HCT116 (cell line): ENCODE data around the gene EXOSC6. TPM values are rescaled to one million over a fixed set of nuclear protein-coding genes. Genes with fewer than 3 reads are reported as not detected.
"Not testable (repeated sequence)": the region's sequence is repeated elsewhere in the genome, so short reads cannot be mapped to it uniquely, and the experiment has no call there.

ENCODE experiments used
- ATAC-seq: fragments of 200-7000 bp; cut with Tn5 transposase; 2 replicates; pipeline ENCODE4 v1.9.1; 2020; ENCODE audit warnings: mild to moderate bottlenecking, moderate library complexity
- BruUV-seq: library from RNA; stranded (reverse); fragments of 400-500 nt; replicated peaks from 2 replicates; lab custom pipeline; 2021; lab: Mats Ljungman, UMichigan
- CTCF ChIA-PET: fragments of 300-600 bp; sonication (Branson Sonifier 250); formaldehyde crosslinking; loops from one replicate; lab custom pipeline; 2021; ENCODE audit warnings: antibody characterized with exemption; lab: Charles Lee
- POLR2A ChIA-PET: fragments of 300-600, 350-600 bp; sonication (Branson Sonifier 250); formaldehyde crosslinking; loops from one replicate; lab custom pipeline; 2021; ENCODE audit warnings: antibody characterized with exemption; lab: Charles Lee
- RAD21 ChIA-PET, 2 experiments: fragments of 300-600 bp; sonication (Branson Sonifier 250); formaldehyde crosslinking; loops; one replicate each; lab custom pipeline; 2023; ENCODE audit warnings: low total read pairs in 2 of 2; ENCODE audit not compliant: uncharacterized antibody in 2 of 2, unreplicated experiment in 2 of 2, low non-redundant PET in 1 of 2; lab: Charles Lee
- DNase-seq: peaks from one replicate; pipeline ENCODE4 v3.0.0-alpha.2; 2010; ENCODE audit warnings: low read depth, low spot score
- H2AFZ ChIP-seq: fragments of 200-600 bp; shearing (Covaris generic), sonication (generic); 2 replicates; pipeline ENCODE4 v1.6.1; 2017; ENCODE audit warnings: low read depth, mixed run types, mixed read lengths, antibody characterized with exemption, low read length; ENCODE audit not compliant: poor library complexity, severe bottlenecking
- H3K27ac ChIP-seq: 2 replicates; pipeline ENCODE4 v1.5.1; 2012; ENCODE audit warnings: low read depth, low read length
- H3K27me3 ChIP-seq: fragments of 200-600 bp; sonication (generic); 2 replicates; pipeline ENCODE4 v1.6.1; 2016; ENCODE audit warnings: mixed run types, low read length, mixed read lengths; ENCODE audit not compliant: insufficient read depth
- H3K36me3 ChIP-seq, 2 experiments: fragments of 200-500 bp in 1 of 2; fragments of 200-600 bp in 1 of 2; sonication (Bioruptor generic) in 1 of 2; sonication (generic) in 1 of 2; 2 replicates each; pipeline versions ENCODE4 v1.5.1 to v1.6.1; 2014 to 2016; ENCODE audit warnings: low read length in 2 of 2, inconsistent platforms in 1 of 2, mixed read lengths in 1 of 2, mixed run types in 1 of 2; ENCODE audit not compliant: insufficient read depth in 2 of 2, control insufficient read depth in 1 of 2
- H3K4me1 ChIP-seq, 2 experiments: fragments of 200-600 bp in 1 of 2; sonication (generic) in 1 of 2; 2 replicates each; pipeline versions ENCODE4 v1.5.1 to v1.6.1; 2012 to 2017; ENCODE audit warnings: low read length in 2 of 2, inconsistent platforms in 1 of 2, mild to moderate bottlenecking in 1 of 2, mixed read lengths in 1 of 2, mixed run types in 1 of 2, moderate library complexity in 1 of 2; ENCODE audit not compliant: insufficient read depth in 2 of 2, control insufficient read depth in 1 of 2
- H3K4me2 ChIP-seq: fragments of 200-600 bp; sonication (generic); 2 replicates; pipeline ENCODE4 v1.6.1; 2017; ENCODE audit warnings: mixed run types, low read length, mixed read lengths
- H3K4me3 ChIP-seq, 2 experiments: fragments of 200-600 bp in 1 of 2; sonication (generic) in 1 of 2; replicated peaks in 1 of 2; 2 replicates each; pipeline ENCODE4 v1.5.1; 2011 to 2016; ENCODE audit warnings: low read length in 2 of 2, control low read depth in 1 of 2, low read depth in 1 of 2, mild to moderate bottlenecking in 1 of 2, mixed read lengths in 1 of 2, mixed run types in 1 of 2
- H3K79me2 ChIP-seq: fragments of 200-600 bp; sonication (generic); 2 replicates; pipeline ENCODE4 v1.6.1; 2017; ENCODE audit warnings: mild to moderate bottlenecking, mixed run types, low read length, moderate library complexity, mixed read lengths; ENCODE audit not compliant: insufficient read depth
- H3K9ac ChIP-seq: fragments of 200-600 bp; sonication (generic); 2 replicates; pipeline ENCODE4 v1.6.1; 2016; ENCODE audit warnings: low read length, mixed read lengths
- H3K9me2 ChIP-seq: fragments of 200-600 bp; sonication (generic), shearing (Covaris generic); 2 replicates; pipeline ENCODE4 v1.6.1; 2017; ENCODE audit warnings: mixed run types, mild to moderate bottlenecking, moderate library complexity; ENCODE audit not compliant: insufficient read depth
- H3K9me3 ChIP-seq, 2 experiments: fragments of 200-500 bp in 1 of 2; fragments of 200-600 bp in 1 of 2; sonication (Bioruptor generic) in 1 of 2; sonication (generic) in 1 of 2; 2 replicates each; pipeline ENCODE4 v1.6.1; 2014 to 2017; ENCODE audit warnings: low read length in 2 of 2, mixed read lengths in 2 of 2, inconsistent platforms in 1 of 2, low read depth in 1 of 2, mild to moderate bottlenecking in 1 of 2, mixed run types in 1 of 2, moderate library complexity in 1 of 2; ENCODE audit not compliant: control insufficient read depth in 1 of 2, insufficient read depth in 1 of 2
- H4K20me1 ChIP-seq: fragments of 200-600 bp; sonication (generic), shearing (Covaris generic); 2 replicates; pipeline ENCODE4 v1.6.1; 2017; ENCODE audit warnings: mixed run types, mild to moderate bottlenecking, moderate library complexity; ENCODE audit not compliant: insufficient read depth
- intact Hi-C: fragments of 100-400 bp; cut with micrococcal nuclease; formaldehyde crosslinking; loops from 2 replicates; pipeline ENCODE4 v1.10.0; 2022
- total RNA-seq: library from RNA; stranded (reverse); gene quantifications from one replicate; pipeline ENCODE4 v1.2.1, GENCODE V29; 2021; ENCODE audit not compliant: unreplicated experiment

The EXOSC6 gene
- total RNA-seq, 1 experiment from 2014 or later: 22.9 TPM

DNA sequence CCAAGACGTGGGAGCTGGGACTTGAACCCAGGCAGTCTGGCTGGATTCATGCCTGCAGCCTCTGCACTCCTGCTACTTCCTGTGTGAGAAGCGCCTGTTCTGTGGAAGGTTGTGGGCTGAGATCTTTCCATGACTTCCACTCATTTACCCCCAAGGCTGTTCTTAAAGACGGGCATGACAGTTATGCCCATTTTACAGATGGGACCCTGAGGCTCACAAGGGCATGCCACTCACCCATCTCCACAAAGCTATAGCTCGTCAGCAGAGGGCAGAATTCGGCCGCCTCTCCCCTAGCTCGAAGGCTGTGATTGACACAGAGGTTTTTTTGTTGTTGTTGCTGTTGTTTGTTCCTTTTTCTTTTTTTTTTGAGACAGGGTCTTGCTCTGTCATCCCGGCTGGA is 51.7 kb downstream of the EXOSC6 start:
- H3K4me2 ChIP-seq, H3K4me1 ChIP-seq, intact Hi-C loops, H3K9ac ChIP-seq, H3K27me3 ChIP-seq, H3K9me3 ChIP-seq, BruUV-seq, H3K79me2 ChIP-seq, DNase-seq, ATAC-seq, H2AFZ ChIP-seq, CTCF ChIA-PET, H3K9me2 ChIP-seq, H3K27ac ChIP-seq, H4K20me1 ChIP-seq, H3K36me3 ChIP-seq, POLR2A ChIA-PET, RAD21 ChIA-PET, H3K4me3 ChIP-seq: not testable (repeated sequence)

DNA sequence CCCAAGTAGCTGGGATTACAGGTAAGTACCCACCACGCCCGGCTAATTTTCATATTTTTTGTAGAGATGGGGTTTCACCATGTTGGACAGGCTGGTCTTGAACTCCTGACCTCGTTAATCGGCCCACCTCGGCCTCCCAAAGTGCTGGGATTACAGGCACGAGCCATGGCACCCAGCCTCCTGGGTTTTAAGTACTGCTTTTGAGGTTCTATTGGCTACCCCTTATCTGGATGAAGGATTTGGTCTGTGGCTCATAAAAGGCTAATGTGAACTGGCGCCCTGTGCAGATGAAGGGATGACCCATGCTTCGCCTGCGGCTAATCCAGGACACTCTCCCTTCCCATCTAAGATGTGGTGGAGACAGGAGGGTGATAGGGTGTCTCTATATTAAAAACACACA is 52.6 kb downstream of the EXOSC6 start:
- RAD21 ChIA-PET: not testable (repeated sequence)

DNA sequence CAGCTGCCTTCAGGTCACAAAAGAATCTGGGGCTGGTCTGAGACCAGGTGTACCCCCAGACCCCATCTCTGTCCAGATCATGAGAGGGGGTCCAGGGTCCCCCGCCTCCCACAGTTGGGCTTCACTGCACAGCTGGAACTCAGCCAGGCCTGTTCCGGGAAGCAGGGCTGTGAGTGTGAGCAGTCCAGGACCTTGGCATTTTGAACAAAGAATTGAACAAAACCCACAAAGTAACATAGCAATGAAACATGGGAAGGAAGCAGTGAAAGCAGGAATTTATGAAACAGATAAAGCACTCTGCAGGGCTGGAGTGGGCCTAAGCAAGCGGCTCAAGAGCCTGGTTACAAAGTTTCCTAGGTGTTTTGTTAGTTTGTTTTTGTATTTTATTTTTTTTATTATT is 53.1 kb downstream of the EXOSC6 start:
- H3K9ac ChIP-seq: not testable (repeated sequence)

More for the DNA sequence above, 52.6 kb downstream of the EXOSC6 start:
- CTCF ChIA-PET, H3K4me1 ChIP-seq, H3K9me3 ChIP-seq, H3K27ac ChIP-seq, BruUV-seq, H4K20me1 ChIP-seq, DNase-seq, H3K9ac ChIP-seq, H3K9me2 ChIP-seq, H3K27me3 ChIP-seq, intact Hi-C loops, POLR2A ChIA-PET, H3K4me2 ChIP-seq, H2AFZ ChIP-seq, H3K79me2 ChIP-seq, ATAC-seq, H3K4me3 ChIP-seq, H3K36me3 ChIP-seq: not testable (repeated sequence)

DNA sequence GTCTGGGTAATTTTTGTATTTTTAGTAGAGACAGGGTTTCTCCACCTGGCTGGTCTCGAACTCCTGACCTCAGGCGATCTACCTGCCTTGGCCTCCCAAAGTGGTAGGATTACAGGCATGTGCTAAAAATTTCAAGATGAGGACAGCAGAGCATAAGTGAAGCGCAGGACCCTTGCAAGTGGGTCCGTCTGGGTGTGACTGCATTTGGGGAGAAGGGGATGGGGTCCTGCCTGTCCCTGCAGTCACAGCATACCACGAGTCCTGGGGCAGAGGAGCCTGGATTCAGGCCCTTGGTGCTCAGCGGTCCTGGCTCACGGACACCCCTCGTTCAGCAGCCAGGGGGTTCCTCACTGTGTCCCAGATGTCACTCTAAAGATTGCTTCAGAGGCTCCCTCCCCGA is 53.5 kb downstream of the EXOSC6 start:
- H3K36me3 ChIP-seq, BruUV-seq, POLR2A ChIA-PET, H3K9me2 ChIP-seq, H3K9me3 ChIP-seq, H3K27me3 ChIP-seq, DNase-seq, intact Hi-C loops, ATAC-seq, H3K4me1 ChIP-seq, CTCF ChIA-PET, H3K27ac ChIP-seq, H3K9ac ChIP-seq, H3K4me2 ChIP-seq, H3K79me2 ChIP-seq, H3K4me3 ChIP-seq, RAD21 ChIA-PET, H2AFZ ChIP-seq, H4K20me1 ChIP-seq: not testable (repeated sequence)

More for the DNA sequence above, 53.1 kb downstream of the EXOSC6 start:
- ATAC-seq, intact Hi-C loops, H3K9me2 ChIP-seq, H3K4me1 ChIP-seq, H3K27ac ChIP-seq, POLR2A ChIA-PET, H3K9me3 ChIP-seq, H2AFZ ChIP-seq, RAD21 ChIA-PET, CTCF ChIA-PET, DNase-seq, H3K27me3 ChIP-seq, H3K4me2 ChIP-seq, H4K20me1 ChIP-seq, BruUV-seq, H3K36me3 ChIP-seq, H3K79me2 ChIP-seq, H3K4me3 ChIP-seq: not testable (repeated sequence)
